A549 (cell line): Measurements from ENCODE around the gene ACER2. TPM values are rescaled to one million over a fixed set of nuclear protein-coding genes. Genes with fewer than 3 reads are reported as not detected.

Experiments
- ATAC-seq, 2 experiments: fragments of 200-7000 bp in 1 of 2; fragments of >200 bp in 1 of 2; cut with Nextera tagmentation in 1 of 2; cut with Tn5 transposase in 1 of 2; 3 replicates each; pipeline versions ENCODE4 v1.8.0 to v1.9.1; 2018 to 2020; ENCODE audit warnings: mild to moderate bottlenecking in 1 of 2, moderate library complexity in 1 of 2
- CTCF ChIA-PET: fragments of 300-600 bp; sonication (Branson Sonifier 250); formaldehyde crosslinking; extraction: SDS; loops from one replicate; lab custom pipeline; 2021; ENCODE audit warnings: antibody characterized with exemption, inconsistent platforms; lab: Yijun Ruan, JAX
- POLR2A ChIA-PET: fragments of 350-600 bp; formaldehyde crosslinking; extraction: SDS; loops from one replicate; lab custom pipeline; 2021; ENCODE audit warnings: antibody characterized with exemption, inconsistent platforms; lab: Yijun Ruan, JAX
- DNase-seq, 2 experiments: peaks; one replicate each; pipeline versions ENCODE4 v3.0.0 to v3.0.0-alpha.2; 2011 to 2016; ENCODE audit warnings: low read depth in 1 of 2, low spot score in 1 of 2
- FAIRE-seq: peaks from 2 replicates; lab custom pipeline; 2011; peaks lifted over from hg19 to GRCh38; lab: Jason Lieb, UNC
- H3K27ac ChIP-seq, 2 experiments: fragments of >200 bp; sonication (Bioruptor Twin); formaldehyde crosslinking; 3 replicates each; pipeline ENCODE4 v1.5.1; 2016 to 2017
- H3K4me1 ChIP-seq: fragments of >200 bp; sonication (Bioruptor Twin); formaldehyde crosslinking; 3 replicates; pipeline ENCODE4 v1.6.1; 2016
- H3K4me2 ChIP-seq: fragments of >200 bp; sonication (Bioruptor Twin); formaldehyde crosslinking; 3 replicates; pipeline ENCODE4 v1.6.1; 2016
- H3K4me3 ChIP-seq: fragments of >200 bp; sonication (Bioruptor Twin); formaldehyde crosslinking; 3 replicates; pipeline ENCODE4 v1.5.1; 2016
- H3K9me3 ChIP-seq: fragments of >200 bp; sonication (Bioruptor Twin); formaldehyde crosslinking; 3 replicates; pipeline ENCODE4 v1.6.1; 2016
- ATOH8 ChIP-seq: fragments of 250-450 bp; sonication (Bioruptor Pico); IDR thresholded peaks from 2 replicates; pipeline ENCODE4 v1.5.0; 2020; ENCODE audit warnings: low read depth, mild to moderate bottlenecking, moderate library complexity
- BCL3 ChIP-seq: fragments of >200 bp; sonication (Bioruptor Twin); formaldehyde crosslinking; IDR thresholded peaks from 3 replicates; pipeline ENCODE4 v1.6.1; 2016
- BHLHE40 ChIP-seq: IDR thresholded peaks from 2 replicates; pipeline ENCODE4 v1.6.1; 2012; ENCODE audit warnings: low read depth, low read length, inconsistent platforms
- CHD2 ChIP-seq: fragments of 150-350 bp; IDR thresholded peaks from 2 replicates; pipeline ENCODE4 v1.6.1; 2014; ENCODE audit warnings: low read length; ENCODE audit not compliant: partially characterized antibody
- E2F6 ChIP-seq: IDR thresholded peaks from 2 replicates; pipeline ENCODE4 v1.6.1; 2012; ENCODE audit warnings: low read depth, borderline replicate concordance
- EHF ChIP-seq: fragments of 250-450 bp; sonication (Bioruptor Pico); IDR thresholded peaks from 2 replicates; pipeline ENCODE4 v1.5.0; 2020; ENCODE audit warnings: mild to moderate bottlenecking
- EHMT2 ChIP-seq: fragments of 200-600 bp; sonication (generic); IDR thresholded peaks from 2 replicates; pipeline ENCODE4 v1.6.1; 2016; ENCODE audit warnings: antibody characterized with exemption, low read depth, mild to moderate bottlenecking, moderate library complexity
- ESRRA ChIP-seq: fragments of 150-350 bp; IDR thresholded peaks from 2 replicates; pipeline ENCODE4 v1.6.1; 2014; ENCODE audit warnings: mild to moderate bottlenecking, low read length, borderline replicate concordance
- FOSL2 ChIP-seq, 2 experiments: fragments of 450-650 bp in 1 of 2; fragments of >200 bp in 1 of 2; sonication (Bioruptor Twin) in 1 of 2; formaldehyde crosslinking; IDR thresholded peaks; 2 replicates each; pipeline versions ENCODE4 v1.5.0 to v1.6.1; 2016 to 2020; ENCODE audit warnings: mild to moderate bottlenecking in 1 of 2, moderate library complexity in 1 of 2
- FOXS1 ChIP-seq: fragments of 250-450 bp; sonication (Bioruptor Pico); IDR thresholded peaks from 2 replicates; pipeline ENCODE4 v1.5.0; 2020; ENCODE audit warnings: mild to moderate bottlenecking, moderate library complexity
- HDAC2 ChIP-seq: fragments of 200-600 bp; sonication (generic); IDR thresholded peaks from 2 replicates; pipeline ENCODE4 v1.6.1; 2016
- HES2 ChIP-seq: fragments of >200 bp; sonication (Bioruptor Twin); formaldehyde crosslinking; IDR thresholded peaks from 2 replicates; pipeline ENCODE4 v1.6.1; 2016
- HOXB5 ChIP-seq: fragments of 250-450 bp; sonication (Bioruptor Pico); IDR thresholded peaks from 2 replicates; pipeline ENCODE4 v1.5.0; 2020; ENCODE audit warnings: mild to moderate bottlenecking, moderate library complexity
- JUN ChIP-seq, 2 experiments: fragments of >200 bp; sonication (Bioruptor Twin); formaldehyde crosslinking; IDR thresholded peaks; 2 replicates in 1 of 2; 3 replicates in 1 of 2; pipeline ENCODE4 v1.6.1; 2016 to 2017
- KDM1A ChIP-seq: fragments of 200-600 bp; sonication (generic); IDR thresholded peaks from 2 replicates; pipeline ENCODE4 v1.6.1; 2016; ENCODE audit warnings: low read depth, mild to moderate bottlenecking
- KDM5A ChIP-seq: fragments of 200-600 bp; sonication (generic); IDR thresholded peaks from 2 replicates; pipeline ENCODE4 v1.6.1; 2016; ENCODE audit warnings: antibody characterized with exemption, mild to moderate bottlenecking
- MAX ChIP-seq: IDR thresholded peaks from 2 replicates; pipeline ENCODE4 v1.6.1; 2012
- MYC ChIP-seq: IDR thresholded peaks from 2 replicates; pipeline ENCODE4 v1.6.1; 2012; ENCODE audit warnings: mild to moderate bottlenecking, inconsistent platforms, low read length, improper control_type of control experiment, borderline replicate concordance
- NFE2L2 ChIP-seq: fragments of 150-350 bp; conservative IDR thresholded peaks from 2 replicates; pipeline ENCODE4 v1.6.1; 2014; ENCODE audit warnings: low read length
- NR3C1 ChIP-seq: fragments of >200 bp; sonication (Bioruptor Twin); formaldehyde crosslinking; IDR thresholded peaks from 3 replicates; pipeline ENCODE4 v1.6.1; 2017
- PBX3 ChIP-seq: IDR thresholded peaks from 2 replicates; pipeline ENCODE4 v1.6.1; 2012
- PHF8 ChIP-seq: fragments of 200-600 bp; sonication (generic); IDR thresholded peaks from 2 replicates; pipeline ENCODE4 v1.6.1; 2016; ENCODE audit warnings: low read depth, mild to moderate bottlenecking, antibody characterized with exemption, moderate library complexity, borderline replicate concordance
- POLR2A ChIP-seq: IDR thresholded peaks from 2 replicates; pipeline ENCODE4 v1.6.1; 2012; ENCODE audit warnings: mild to moderate bottlenecking, low read length
- POLR2AphosphoS2 ChIP-seq: conservative IDR thresholded peaks from 2 replicates; pipeline ENCODE4 v1.6.1; 2012; ENCODE audit warnings: low read length, improper control_type of control experiment, inconsistent platforms
- RAD21 ChIP-seq, 2 experiments: fragments of >200 bp in 1 of 2; sonication (Bioruptor Twin) in 1 of 2; formaldehyde crosslinking in 1 of 2; IDR thresholded peaks in 1 of 2; conservative IDR thresholded peaks in 1 of 2; 2 replicates in 1 of 2; 3 replicates in 1 of 2; pipeline ENCODE4 v1.6.1; 2012 to 2018; ENCODE audit warnings: inconsistent platforms in 1 of 2
- RARB ChIP-seq: fragments of 250-450 bp; sonication (Bioruptor Pico); IDR thresholded peaks from 2 replicates; pipeline ENCODE4 v1.8.0; 2021; ENCODE audit warnings: mild to moderate bottlenecking, moderate library complexity
- RCOR1 ChIP-seq: fragments of 150-350 bp; IDR thresholded peaks from 2 replicates; pipeline ENCODE4 v1.6.1; 2014; ENCODE audit warnings: antibody characterized with exemption, low read length, low read depth
- RFX5 ChIP-seq: fragments of 450-650 bp; IDR thresholded peaks from 2 replicates; pipeline ENCODE4 v1.7.1; 2014; ENCODE audit warnings: antibody characterized with exemption, mild to moderate bottlenecking, moderate library complexity
- SMC3 ChIP-seq: fragments of >200 bp; sonication (Bioruptor Twin); formaldehyde crosslinking; IDR thresholded peaks from 3 replicates; pipeline ENCODE4 v1.6.1; 2018; ENCODE audit warnings: inconsistent platforms
- SREBF2 ChIP-seq: fragments of 450-650 bp; IDR thresholded peaks from 2 replicates; pipeline ENCODE4 v1.6.1; 2014; ENCODE audit warnings: mild to moderate bottlenecking, moderate library complexity
- TFCP2L1 ChIP-seq: fragments of 250-450 bp; sonication (Bioruptor Pico); IDR thresholded peaks from 2 replicates; pipeline ENCODE4 v1.5.0; 2021; ENCODE audit warnings: mild to moderate bottlenecking
- TP53 ChIP-seq: fragments of 250-450 bp; sonication (Bioruptor Pico); IDR thresholded peaks from 2 replicates; pipeline ENCODE4 v1.5.0; 2021; ENCODE audit warnings: mild to moderate bottlenecking, moderate library complexity
- ZNF302 ChIP-seq: fragments of 250-450 bp; sonication (Bioruptor Pico); IDR thresholded peaks from 2 replicates; pipeline ENCODE4 v1.9.0; 2021; ENCODE audit warnings: inconsistent platforms, mild to moderate bottlenecking, moderate library complexity
- ZSCAN20 ChIP-seq: fragments of 250-450 bp; sonication (Bioruptor Pico); IDR thresholded peaks from 2 replicates; pipeline ENCODE4 v1.8.0; 2022; ENCODE audit warnings: mild to moderate bottlenecking, moderate library complexity
- WGBS: methylation state at CpG from one replicate; pipeline ENCODE4 v1.1.6; 2017; ENCODE audit errors: missing lambda C conversion rate; 5-methylcytosine and 5-hydroxymethylcytosine counted together
- polyA minus RNA-seq: library from RNA; depleted of rRNA, polyadenylated mRNA; stranded (reverse); fragments of >200 nt; gene quantifications from 2 replicates; pipeline ENCODE4 v1.2.3, GENCODE V29; 2011; rRNA and poly(A)+ RNA removed
- polyA plus RNA-seq, 4 experiments: library from polyadenylated mRNA; depleted of rRNA in 3 of 4; stranded (reverse); fragments of >200 nt; fragmentation: RNase III in 1 of 4; extraction: RNeasy Plus Mini Kit Qiagen cat#74134 plus additional on column Dnase treatment in 1 of 4; gene quantifications; 2 replicates in 3 of 4; 3 replicates in 1 of 4; pipeline ENCODE4 v1.2.3, GENCODE V29; 2011 to 2017

Gene ACER2
- polyA plus RNA-seq (2011; rRNA removed) (3.7 and 4.6 TPM in 2 replicates), polyA plus RNA-seq (2017; fragmentation: RNase III; extraction: RNeasy Plus Mini Kit Qiagen cat#74134 plus additional on column Dnase treatment) (1.1 to 1.4 TPM (median 1.1 TPM) in 3 replicates), polyA minus RNA-seq (10.2 and 10.9 TPM in 2 replicates)
- 0.50 and 0.92 TPM in 2 replicates for polyA plus RNA-seq (2012; cell fraction: cytosol; rRNA removed)
- 1.00 and 1.0 TPM in 2 replicates for polyA plus RNA-seq (2012; cell fraction: nucleus; rRNA removed)

GRCh38 chr9:19408693-19409400, at the start of gene ACER2:
TSS of gene ACER2 (plus strand) at chr9:19409009. CDS start at chr9:19409085, 76 bp downstream.
- peak within 1 kb of the TSS; percentile 65 for H3K4me3 ChIP-seq
- FAIRE-seq (no peak), DNase-seq (peak; percentile 88 to 90), ATAC-seq (peak; percentile 93 to 96)
- H3K4me2 ChIP-seq, result peak within 1 kb of the TSS; percentile 90
- H3K27ac ChIP-seq, result peak within 1 kb of the TSS; percentile 74 to 90
- no peak for TF ChIP-seq ATOH8 (CRISPR knock-in tag)
- no peak for TF ChIP-seq BHLHE40
- TF ChIP-seq JUN (IDR thresholded peaks at IDR 0.05), result peak in 1 of 2 experiments; percentile 73; a peak in 3 of 5 replicates
- no peak for TF ChIP-seq NR3C1
- TF ChIP-seq PHF8, result no peak
- TF ChIP-seq EHMT2, result no peak
- peak; percentile 78 for TF ChIP-seq MAX
- TF ChIP-seq HDAC2, result no peak
- TF ChIP-seq MYC, result no peak; the same call in 1 of the 2 replicates
- TF ChIP-seq ZSCAN20 (CRISPR knock-in tag), result no peak
- no peak for TF ChIP-seq TP53 (CRISPR knock-in tag)
- no peak for TF ChIP-seq PBX3
- no peak for TF ChIP-seq POLR2AphosphoS2
- no peak for TF ChIP-seq CHD2
- no peak for TF ChIP-seq HES2
- TF ChIP-seq E2F6, result peak; percentile 66; the same call in 1 of the 2 replicates
- TF ChIP-seq ZNF302 (CRISPR knock-in tag), result no peak
- TF ChIP-seq TFCP2L1 (CRISPR knock-in tag), result no peak
- TF ChIP-seq KDM5A, result no peak
- no peak for TF ChIP-seq RCOR1
- no peak for TF ChIP-seq NFE2L2
- TF ChIP-seq EHF (CRISPR knock-in tag), result no peak
- no peak for TF ChIP-seq RAD21 (conservative IDR thresholded peaks at IDR 0.05 in 1 of 2, IDR thresholded peaks at IDR 0.05 in 1 of 2)
- peak; percentile 80; the same call in 2 of the 3 replicates for TF ChIP-seq BCL3
- TF ChIP-seq HOXB5, result no peak
- no peak for TF ChIP-seq ESRRA
- TF ChIP-seq FOXS1 (CRISPR knock-in tag), result no peak
- peak; percentile 87 for TF ChIP-seq POLR2A
- TF ChIP-seq RFX5, result no peak
- TF ChIP-seq SMC3, result no peak
- no peak for TF ChIP-seq KDM1A
- TF ChIP-seq FOSL2 (IDR thresholded peaks at IDR 0.05), result no peak
- TF ChIP-seq FOSL2 (CRISPR knock-in tag; IDR thresholded peaks at IDR 0.05), result no peak
- TF ChIP-seq RARB, result no peak
- TF ChIP-seq SREBF2, result no peak
- CTCF ChIA-PET, result interaction anchor here (1.0 to 3.0 kb wide), 3 partner anchors 11 to 56 kb away, joined by 3 to 14 read pairs (median 5); no protein-coding TSS in a partner anchor
- no peaks in the 10 kb centered on the region for H3K9me3 ChIP-seq
- POLR2A ChIA-PET, result interaction anchor here (0.5 to 0.9 kb wide), 3 partner anchors 22 to 213 kb away, joined by 3 to 5 read pairs (median 3); partner anchors contain the start of gene RPS6
- WGBS, result 2% methylated on average over 28 of the region's 61 CpGs
- H3K4me1 ChIP-seq, result peaks cover 5% of the 10 kb centered on the region; the same call in 2 of the 3 replicates
